Sigmoid colon (tissue), 7 donors: ENCODE data around the gene TSPAN16. TPM values are rescaled to one million over a fixed set of nuclear protein-coding genes. Genes with fewer than 3 reads are reported as not detected.
A peak's percentile ranks its signal among the peaks of the same experiment; 100 is the strongest.

Experiments
- DNase-seq: peaks from one replicate; pipeline ENCODE4 v3.0.0-alpha.2; 2019
- H3K27ac ChIP-seq, 4 donors: fragments of 200-600 bp; sonication (generic); one replicate each; pipeline ENCODE4 v1.5.1; 2016 to 2019; ENCODE audit warnings: mild to moderate bottlenecking in 1 of 4
- H3K27me3 ChIP-seq, 3 donors: fragments of 200-600 bp; sonication (generic); one replicate each; pipeline ENCODE4 v1.5.1; 2019; ENCODE audit warnings: mild to moderate bottlenecking in 1 of 3
- H3K36me3 ChIP-seq, 4 donors: fragments of 200-600 bp; sonication (generic); one replicate each; pipeline ENCODE4 v1.5.1; 2016 to 2019
- H3K4me1 ChIP-seq, 4 donors: fragments of 200-600 bp; sonication (generic); one replicate each; pipeline ENCODE4 v1.5.1; 2017 to 2019
- H3K4me3 ChIP-seq, 4 donors: fragments of 200-600 bp; sonication (generic); one replicate each; pipeline ENCODE4 v1.5.1; 2017 to 2019; ENCODE audit warnings: mild to moderate bottlenecking in 2 of 4, moderate library complexity in 1 of 4
- H3K9me3 ChIP-seq, 4 donors: fragments of 200-600 bp in 3 of 4; sonication (generic) in 3 of 4; one replicate each; pipeline versions ENCODE4 v1.5.1 to v1.6.1; 2013 to 2019
- CTCF ChIP-seq, 4 experiments: fragments of 450-650 bp in 3 of 4; fragments of 200-600 bp in 1 of 4; IDR thresholded peaks; one replicate each; pipeline ENCODE4 v1.5.1; 2016 to 2019; ENCODE audit warnings: antibody characterized with exemption in 4 of 4, mild to moderate bottlenecking in 3 of 4, moderate library complexity in 2 of 4
- EP300 ChIP-seq, 4 donors: sonication (generic); formaldehyde crosslinking; IDR thresholded peaks; one replicate each; pipeline ENCODE4 v1.6.1; 2017; ENCODE audit warnings: antibody characterized with exemption in 4 of 4
- POLR2A ChIP-seq, 2 donors: fragments of 450-650 bp; IDR thresholded peaks; one replicate each; pipeline ENCODE4 v1.6.1; 2016; ENCODE audit warnings: antibody characterized with exemption in 2 of 2, mild to moderate bottlenecking in 2 of 2, moderate library complexity in 2 of 2
- POLR2AphosphoS5 ChIP-seq, 4 donors: sonication (generic); formaldehyde crosslinking; IDR thresholded peaks; one replicate each; pipeline ENCODE4 v1.6.1; 2017; ENCODE audit warnings: antibody characterized with exemption in 4 of 4
- WGBS, 2 donors: extraction: QIAGEN DNeasy Blood & Tissue Kit; methylation state at CpG; one replicate each; pipeline ENCODE4 v1.1.7; 2013; 5-methylcytosine and 5-hydroxymethylcytosine counted together
- intact Hi-C: fragments of 100-400 bp; cut with DNase I; formaldehyde crosslinking; loops from one replicate; pipeline ENCODE4 v1.15.1; 2023
- polyA plus RNA-seq, 3 donors: library from polyadenylated mRNA; stranded (reverse); fragments of 200-250 nt; gene quantifications; one replicate each; pipeline ENCODE4 v1.2.3, GENCODE V29; 2013
- total RNA-seq, 4 donors: library from RNA; depleted of rRNA; stranded (reverse); fragments of >200 nt; gene quantifications; one replicate each; pipeline ENCODE4 v1.1.0, GENCODE V29; 2016
- donor health status: healthy with polysubstance abuse.
- donor health status: Bipolar disorder and iron deficiency.
- donor health status: healthy.

TSPAN16 gene
- total and polyA plus RNA-seq, 7 donors: 0.07 TPM; not detected in 6

- Histone ChIP-seq H3K4me3 (no peak overlapping the region), H3K9me3 (no peaks in the 10 kb centered on the region), H3K36me3 (peaks cover 0 to 56% (median 20%) of the 10 kb centered on the region in 4 donors), H3K4me1 (peaks cover 0 to 10% (median 1%) of the 10 kb centered on the region in 4 donors), H3K27me3 (no peaks in the 10 kb centered on the region), H3K27ac (peak overlapping the region in 1 of 4 donors; percentile 27)
- WGBS, 2 donors: 93 to 96% methylated on average over 2 of the region's 2 CpGs
- intact Hi-C loops: no loop called here
- DNase-seq: no peak
- TF ChIP-seq CTCF (IDR thresholded peaks at IDR 0.05): no peak
- TF ChIP-seq POLR2A (IDR thresholded peaks at IDR 0.05): no peak
- TF ChIP-seq POLR2AphosphoS5 (IDR thresholded peaks at IDR 0.05): no peak
- no peak for TF ChIP-seq EP300 (IDR thresholded peaks at IDR 0.05)
These were observed 47.1 kb upstream of the TSPAN16 start for GRCh38 chr19:11248852-11249251.

GRCh38 chr19:11251217-11251616 lies 44.7 kb upstream of the TSPAN16 start:
- TF ChIP-seq POLR2A (IDR thresholded peaks at IDR 0.05) (no peak), EP300 (IDR thresholded peaks at IDR 0.05) (no peak), POLR2AphosphoS5 (IDR thresholded peaks at IDR 0.05) (no peak), CTCF (IDR thresholded peaks at IDR 0.05) (no peak)
- no peak for DNase-seq
- peaks cover 0 to 6% (median 0%) of the 10 kb centered on the region in 4 donors for H3K4me1 ChIP-seq
- WGBS, 2 donors: 96 to 98% methylated on average over 4 of the region's 4 CpGs
- H3K9me3 ChIP-seq: no peaks in the 10 kb centered on the region
- no peaks in the 10 kb centered on the region for H3K27me3 ChIP-seq
- peaks cover 0 to 55% (median 20%) of the 10 kb centered on the region in 4 donors for H3K36me3 ChIP-seq
- intact Hi-C loops: no loop called here
- H3K4me3 ChIP-seq: no peak overlapping the region
- H3K27ac ChIP-seq: no peak overlapping the region

GRCh38 chr19:11251650-11252314 lies 44.2 kb upstream of the TSPAN16 start:
- Histone ChIP-seq H3K9me3 (no peaks in the 10 kb centered on the region), H3K27me3 (no peaks in the 10 kb centered on the region), H3K4me1 (peaks cover 0 to 6% (median 0%) of the 10 kb centered on the region in 4 donors), H3K4me3 (no peak overlapping the region), H3K36me3 (peaks cover 0 to 50% (median 20%) of the 10 kb centered on the region in 4 donors), H3K27ac (peak overlapping the region in 1 of 4 donors; percentile 59)
- no peak for DNase-seq
- 85 to 91% methylated on average over 11 of the region's 11 CpGs for WGBS, 2 donors
- TF ChIP-seq POLR2AphosphoS5 (IDR thresholded peaks at IDR 0.05): no peak
- no peak for TF ChIP-seq EP300 (IDR thresholded peaks at IDR 0.05)
- no peak for TF ChIP-seq POLR2A (IDR thresholded peaks at IDR 0.05)
- TF ChIP-seq CTCF (IDR thresholded peaks at IDR 0.05): no peak
- intact Hi-C loops: no loop called here

GRCh38 chr19:11252665-11253355 lies 43.1 kb upstream of the TSPAN16 start:
- Histone ChIP-seq H3K4me3 (no peak overlapping the region), H3K9me3 (no peaks in the 10 kb centered on the region), H3K27ac (peak overlapping the region; percentile 30 to 59 (median 32)), H3K36me3 (peaks cover 0 to 43% (median 18%) of the 10 kb centered on the region in 4 donors), H3K4me1 (peaks cover 0 to 2% (median 0%) of the 10 kb centered on the region in 4 donors), H3K27me3 (no peaks in the 10 kb centered on the region)
- no peak for DNase-seq
- intact Hi-C loops: no loop called here
- 88 to 94% methylated on average over 19 of the region's 19 CpGs for WGBS, 2 donors
- TF ChIP-seq CTCF (IDR thresholded peaks at IDR 0.05) (no peak), EP300 (IDR thresholded peaks at IDR 0.05) (no peak), POLR2A (IDR thresholded peaks at IDR 0.05) (no peak), POLR2AphosphoS5 (IDR thresholded peaks at IDR 0.05) (no peak)
